Measurements from ENCODE around the gene MAPT.

Gene MAPT

GRCh38 chr17:45863857-45864654 lies 30.3 kb upstream of the MAPT start:
- DNase-seq, result no peak

- DNase-seq, result no peak
Measured at GRCh38 chr17:45867171-45867570, 27.2 kb upstream of the MAPT start.

GRCh38 chr17:45867702-45868101 lies 26.7 kb upstream of the MAPT start:
- DNase-seq, result no peak

- DNase-seq, result no peak
Measured at GRCh38 chr17:45868276-45868675, 26.1 kb upstream of the MAPT start.

- DNase-seq, result no peak
Measured at GRCh38 chr17:45869676-45870341, 24.5 kb upstream of the MAPT start.

- DNase-seq, result no peak
Measured at GRCh38 chr17:45870342-45870974, 23.9 kb upstream of the MAPT start.

GRCh38 chr17:45871718-45872117 lies 22.6 kb upstream of the MAPT start:
- DNase-seq, result no peak

- peak; percentile 30 for DNase-seq
Measured at GRCh38 chr17:45873728-45874127, 20.6 kb upstream of the MAPT start.

- no peak for DNase-seq
Measured at GRCh38 chr17:45874151-45874550, 20.2 kb upstream of the MAPT start.

- DNase-seq, result no peak
Measured at GRCh38 chr17:45876539-45876938, 17.8 kb upstream of the MAPT start.

GRCh38 chr17:45877467-45877866 lies 16.9 kb upstream of the MAPT start:
- no peak for DNase-seq

GRCh38 chr17:45883063-45883462 lies 11.3 kb upstream of the MAPT start:
- DNase-seq, result no peak

- DNase-seq, result no peak
Measured at GRCh38 chr17:45886852-45887251, 7.5 kb upstream of the MAPT start.

GRCh38 chr17:45888392-45888791 lies 6.0 kb upstream of the MAPT start:
- DNase-seq, result no peak

GRCh38 chr17:45889579-45889978 lies 4.8 kb upstream of the MAPT start:
- no peak for DNase-seq

GRCh38 chr17:45893725-45894021 lies 681 bp upstream of the MAPT start:
- DNase-seq, result no peak

GRCh38 chr17:45895304-45895968 lies 1.1 kb downstream of the MAPT start:
- peak; percentile 77 for DNase-seq

GRCh38 chr17:45895969-45896785 lies 1.8 kb downstream of the MAPT start:
- DNase-seq, result peak; percentile 66

- DNase-seq, result peak; percentile 40
Measured at GRCh38 chr17:45896803-45897693, 2.7 kb downstream of the MAPT start.

- DNase-seq, result no peak
Measured at GRCh38 chr17:45900136-45900535, 5.8 kb downstream of the MAPT start.

GRCh38 chr17:45900723-45901415 lies 6.5 kb downstream of the MAPT start:
- DNase-seq, result no peak

Data from NCI-H2227 treated with DMSO at 0.1 percent for 48 hours (cell line).